Testis (tissue), 3 donors: ENCODE measurements around the gene LYSMD2. TPM values are rescaled to one million over a fixed set of nuclear protein-coding genes. Genes with fewer than 3 reads are reported as not detected.
A peak's percentile ranks its signal among the peaks of the same experiment; 100 is the strongest.

Experiments
- DNase-seq: peaks from one replicate; pipeline ENCODE4 v3.0.0-alpha.2; 2019
- H3K27ac ChIP-seq, 2 donors: fragments of 200-600 bp; sonication (generic); one replicate each; pipeline ENCODE4 v1.5.1; 2019
- H3K27me3 ChIP-seq: fragments of 200-600 bp; sonication (generic); one replicate; pipeline ENCODE4 v1.5.1; 2019
- H3K36me3 ChIP-seq: fragments of 200-600 bp; sonication (generic); one replicate; pipeline ENCODE4 v1.5.1; 2017; ENCODE audit warnings: low read depth; ENCODE audit errors: missing control alignments
- H3K4me1 ChIP-seq: fragments of 200-600 bp; sonication (generic); one replicate; pipeline ENCODE4 v1.5.1; 2019
- H3K4me3 ChIP-seq, 2 donors: fragments of 200-600 bp; sonication (generic); one replicate each; pipeline ENCODE4 v1.5.1; 2017 to 2019
- H3K9me3 ChIP-seq: fragments of 200-600 bp; sonication (generic); one replicate; pipeline ENCODE4 v1.5.1; 2017
- POLR2A ChIP-seq: fragments of 450-650 bp; IDR thresholded peaks from one replicate; pipeline ENCODE4 v1.6.1; 2017; ENCODE audit warnings: antibody characterized with exemption, mild to moderate bottlenecking, moderate library complexity
- WGBS, 2 donors: methylation state at CpG; one replicate each; pipeline ENCODE4 v1.1.5; 2018; 5-methylcytosine and 5-hydroxymethylcytosine counted together
- intact Hi-C: fragments of 100-400 bp; cut with DNase I; formaldehyde crosslinking; loops from one replicate; pipeline ENCODE4 v1.15.1; 2023; ENCODE audit warnings: low total_unique reads
- polyA plus RNA-seq: library from polyadenylated mRNA; stranded (reverse); fragments of 350-450 nt; fragmentation: Illumina TruSeq; extraction: RNeasy Lipid Tissue Mini Kit (QIAGEN cat#74804); gene quantifications from one replicate; pipeline ENCODE4 v1.2.3, GENCODE V29; 2014; ENCODE audit warnings: low read depth, low replicate concordance; ENCODE audit not compliant: insufficient read depth
- total RNA-seq, 2 donors: library from RNA; depleted of rRNA; stranded (reverse); fragments of >200 nt; gene quantifications; one replicate each; pipeline ENCODE4 v1.2.3, GENCODE V29; 2016
- TF ChIP-seq, protein P1 (sequence below), 3 experiments: fragments of 450-650 bp in 2 of 3; fragments of 200-600 bp in 1 of 3; sonication (generic) in 1 of 3; IDR thresholded peaks; one replicate each; pipeline ENCODE4 v1.5.1; 2016 to 2019; ENCODE audit warnings: antibody characterized with exemption in 3 of 3, mild to moderate bottlenecking in 2 of 3, moderate library complexity in 1 of 3

The LYSMD2 gene
- total and polyA plus RNA-seq, 3 donors from 2014 or later = 18.7 to 21.1 (median 19.9) TPM

- intact Hi-C loops = no loop called here
- no peaks in the 10 kb centered on the region for H3K9me3 ChIP-seq
- H3K4me1 ChIP-seq = peaks cover 9% of the 10 kb centered on the region
- H3K36me3 ChIP-seq = no peaks in the 10 kb centered on the region
- DNase-seq = no peak
- H3K27me3 ChIP-seq = no peaks in the 10 kb centered on the region
- H3K27ac ChIP-seq = no peak overlapping the region
- no peak for TF ChIP-seq POLR2A
- TF ChIP-seq, protein P1, sequence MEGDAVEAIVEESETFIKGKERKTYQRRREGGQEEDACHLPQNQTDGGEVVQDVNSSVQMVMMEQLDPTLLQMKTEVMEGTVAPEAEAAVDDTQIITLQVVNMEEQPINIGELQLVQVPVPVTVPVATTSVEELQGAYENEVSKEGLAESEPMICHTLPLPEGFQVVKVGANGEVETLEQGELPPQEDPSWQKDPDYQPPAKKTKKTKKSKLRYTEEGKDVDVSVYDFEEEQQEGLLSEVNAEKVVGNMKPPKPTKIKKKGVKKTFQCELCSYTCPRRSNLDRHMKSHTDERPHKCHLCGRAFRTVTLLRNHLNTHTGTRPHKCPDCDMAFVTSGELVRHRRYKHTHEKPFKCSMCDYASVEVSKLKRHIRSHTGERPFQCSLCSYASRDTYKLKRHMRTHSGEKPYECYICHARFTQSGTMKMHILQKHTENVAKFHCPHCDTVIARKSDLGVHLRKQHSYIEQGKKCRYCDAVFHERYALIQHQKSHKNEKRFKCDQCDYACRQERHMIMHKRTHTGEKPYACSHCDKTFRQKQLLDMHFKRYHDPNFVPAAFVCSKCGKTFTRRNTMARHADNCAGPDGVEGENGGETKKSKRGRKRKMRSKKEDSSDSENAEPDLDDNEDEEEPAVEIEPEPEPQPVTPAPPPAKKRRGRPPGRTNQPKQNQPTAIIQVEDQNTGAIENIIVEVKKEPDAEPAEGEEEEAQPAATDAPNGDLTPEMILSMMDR (IDR thresholded peaks at IDR 0.05) = no peak
- H3K4me3 ChIP-seq = no peak overlapping the region
- WGBS, 2 donors = 69 to 80% methylated on average over 2 of the region's 2 CpGs
Measured at GRCh38 chr15:51739061-51739712, 1.7 kb upstream of the LYSMD2 start.

GRCh38 chr15:51738553-51738952, 1.1 kb upstream of the LYSMD2 start:
- intact Hi-C loops = no loop called here
- 40 to 48% methylated on average over 2 of the region's 2 CpGs for WGBS, 2 donors
- peak overlapping the region in 1 of 2 donors; percentile 82 for H3K27ac ChIP-seq
- no peaks in the 10 kb centered on the region for H3K27me3 ChIP-seq
- peaks cover 9% of the 10 kb centered on the region for H3K4me1 ChIP-seq
- TF ChIP-seq POLR2A = no peak
- TF ChIP-seq, protein P1 (IDR thresholded peaks at IDR 0.05) = no peak
- H3K9me3 ChIP-seq = no peaks in the 10 kb centered on the region
- H3K4me3 ChIP-seq = no peak overlapping the region
- no peaks in the 10 kb centered on the region for H3K36me3 ChIP-seq
- no peak for DNase-seq

GRCh38 chr15:51736751-51737521, 519 bp downstream of the LYSMD2 start:
- intact Hi-C loops = no loop called here
- Histone ChIP-seq H3K36me3 (no peaks in the 10 kb centered on the region), H3K4me1 (peaks cover 9% of the 10 kb centered on the region), H3K9me3 (no peaks in the 10 kb centered on the region), H3K4me3 (peak overlapping the region; percentile 79 to 80), H3K27me3 (no peaks in the 10 kb centered on the region), H3K27ac (peak overlapping the region; percentile 73 to 82)
- WGBS, 2 donors = 4 to 15% methylated on average over 5 to 41 of the region's 69 CpGs
- no peak for TF ChIP-seq POLR2A
- TF ChIP-seq, protein P1 (IDR thresholded peaks at IDR 0.05) = no peak
- DNase-seq = peak; percentile 51

GRCh38 chr15:51736069-51736468, 1.4 kb downstream of the LYSMD2 start:
- 60 to 70% methylated on average over 3 of the region's 3 CpGs for WGBS, 2 donors
- Histone ChIP-seq H3K4me1 (peaks cover 16% of the 10 kb centered on the region), H3K27me3 (no peaks in the 10 kb centered on the region), H3K36me3 (no peaks in the 10 kb centered on the region), H3K9me3 (no peaks in the 10 kb centered on the region), H3K27ac (no peak overlapping the region), H3K4me3 (peak overlapping the region in 1 of 2 donors; percentile 79)
- intact Hi-C loops = no loop called here
- no peak for TF ChIP-seq POLR2A
- TF ChIP-seq, protein P1 (IDR thresholded peaks at IDR 0.05) = no peak
- no peak for DNase-seq
